ENCODE results near the gene PARD6B.
"Not testable (repeated sequence)": the region's sequence is repeated elsewhere in the genome, so short reads cannot be mapped to it uniquely, and the experiment has no call there.

PARD6B gene, protein sequence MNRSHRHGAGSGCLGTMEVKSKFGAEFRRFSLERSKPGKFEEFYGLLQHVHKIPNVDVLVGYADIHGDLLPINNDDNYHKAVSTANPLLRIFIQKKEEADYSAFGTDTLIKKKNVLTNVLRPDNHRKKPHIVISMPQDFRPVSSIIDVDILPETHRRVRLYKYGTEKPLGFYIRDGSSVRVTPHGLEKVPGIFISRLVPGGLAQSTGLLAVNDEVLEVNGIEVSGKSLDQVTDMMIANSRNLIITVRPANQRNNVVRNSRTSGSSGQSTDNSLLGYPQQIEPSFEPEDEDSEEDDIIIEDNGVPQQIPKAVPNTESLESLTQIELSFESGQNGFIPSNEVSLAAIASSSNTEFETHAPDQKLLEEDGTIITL

GRCh38 chr20:50731055-50731929 is at the start of gene PARD6B:
Gene PARD6B (plus strand): TSS chr20:50731580. CDS start chr20:50731787, 207 bp downstream.
- in situ Hi-C loops (cut with MboI; ENCODE audit: low sequenced_read_pairs) = loop anchor here (25.0 kb wide), 1 partner anchor 244 kb away; no protein-coding TSS in a partner anchor

DNA sequence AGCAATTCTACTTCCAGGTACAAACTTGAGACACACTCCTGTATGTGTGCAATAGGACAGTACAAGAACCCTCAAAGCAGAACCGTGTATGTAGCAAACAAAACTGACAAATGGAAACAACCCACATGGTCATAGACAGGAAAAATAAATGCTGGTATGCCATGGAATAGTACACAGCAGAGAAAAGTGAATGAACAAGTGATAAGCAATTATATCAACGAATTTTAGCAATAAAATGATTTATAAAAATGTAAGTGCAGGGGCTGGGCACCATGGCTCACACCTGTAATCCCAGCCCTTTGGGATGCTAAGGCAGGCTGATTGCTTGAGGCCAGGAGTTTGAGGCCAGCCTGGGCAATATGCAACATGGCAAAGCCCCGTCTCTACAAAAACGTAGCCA is 49.3 kb upstream of the PARD6B start:
- in situ Hi-C loops (cut with MboI; ENCODE audit: low sequenced_read_pairs) = no loop called here

- in situ Hi-C loops (cut with MboI; ENCODE audit: low sequenced_read_pairs) = no loop called here
Observed at GRCh38 chr20:50682947-50683530, 48.3 kb upstream of the PARD6B start.

GRCh38 chr20:50683570-50683969 is 47.8 kb upstream of the PARD6B start:
- in situ Hi-C loops (cut with MboI; ENCODE audit: low sequenced_read_pairs) = no loop called here

- in situ Hi-C loops (cut with MboI; ENCODE audit: low sequenced_read_pairs) = no loop called here
Observed at GRCh38 chr20:50686821-50687220, 44.6 kb upstream of the PARD6B start.

- in situ Hi-C loops (cut with MboI; ENCODE audit: low sequenced_read_pairs) = no loop called here
Observed at GRCh38 chr20:50688256-50688975, 43.0 kb upstream of the PARD6B start.

DNA sequence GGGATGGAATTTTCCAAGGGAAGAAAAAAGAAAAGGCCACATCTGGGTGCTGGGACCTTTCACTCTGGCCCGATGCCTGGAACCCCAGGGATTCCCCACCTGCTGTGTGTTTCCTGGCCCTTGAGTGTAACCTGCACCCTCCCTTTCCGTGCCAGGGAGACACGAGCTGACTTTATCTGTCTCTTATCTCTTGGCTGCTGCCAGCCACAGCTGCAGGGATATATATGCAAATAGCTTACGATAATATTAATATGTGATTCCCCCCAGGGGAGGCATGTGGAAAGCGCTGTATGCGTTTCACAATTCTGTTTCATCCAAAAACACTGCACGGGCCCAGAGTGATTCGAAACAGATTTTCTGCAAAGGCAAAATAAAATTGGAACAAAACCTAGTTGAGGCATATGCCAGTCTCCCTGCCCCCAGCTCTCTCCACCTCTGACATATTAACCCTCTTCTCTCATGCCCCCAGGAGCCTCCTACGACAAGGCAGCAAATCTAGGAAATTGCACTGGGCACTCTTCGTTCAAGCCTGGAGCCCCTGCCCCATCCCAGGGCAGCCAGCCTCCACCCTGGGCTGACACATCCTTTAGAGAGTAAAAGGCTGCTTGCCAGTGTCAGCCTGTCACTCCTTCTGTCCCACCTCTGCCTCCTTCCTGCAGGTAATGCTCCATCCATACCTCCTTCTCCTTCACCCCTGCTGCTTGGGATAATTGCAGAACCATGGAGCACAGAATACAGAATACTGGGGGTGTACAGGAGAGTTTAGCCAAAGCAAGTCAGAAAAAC is 41.3 kb upstream of the PARD6B start:
- in situ Hi-C loops (cut with MboI; ENCODE audit: low sequenced_read_pairs) = no loop called here

DNA sequence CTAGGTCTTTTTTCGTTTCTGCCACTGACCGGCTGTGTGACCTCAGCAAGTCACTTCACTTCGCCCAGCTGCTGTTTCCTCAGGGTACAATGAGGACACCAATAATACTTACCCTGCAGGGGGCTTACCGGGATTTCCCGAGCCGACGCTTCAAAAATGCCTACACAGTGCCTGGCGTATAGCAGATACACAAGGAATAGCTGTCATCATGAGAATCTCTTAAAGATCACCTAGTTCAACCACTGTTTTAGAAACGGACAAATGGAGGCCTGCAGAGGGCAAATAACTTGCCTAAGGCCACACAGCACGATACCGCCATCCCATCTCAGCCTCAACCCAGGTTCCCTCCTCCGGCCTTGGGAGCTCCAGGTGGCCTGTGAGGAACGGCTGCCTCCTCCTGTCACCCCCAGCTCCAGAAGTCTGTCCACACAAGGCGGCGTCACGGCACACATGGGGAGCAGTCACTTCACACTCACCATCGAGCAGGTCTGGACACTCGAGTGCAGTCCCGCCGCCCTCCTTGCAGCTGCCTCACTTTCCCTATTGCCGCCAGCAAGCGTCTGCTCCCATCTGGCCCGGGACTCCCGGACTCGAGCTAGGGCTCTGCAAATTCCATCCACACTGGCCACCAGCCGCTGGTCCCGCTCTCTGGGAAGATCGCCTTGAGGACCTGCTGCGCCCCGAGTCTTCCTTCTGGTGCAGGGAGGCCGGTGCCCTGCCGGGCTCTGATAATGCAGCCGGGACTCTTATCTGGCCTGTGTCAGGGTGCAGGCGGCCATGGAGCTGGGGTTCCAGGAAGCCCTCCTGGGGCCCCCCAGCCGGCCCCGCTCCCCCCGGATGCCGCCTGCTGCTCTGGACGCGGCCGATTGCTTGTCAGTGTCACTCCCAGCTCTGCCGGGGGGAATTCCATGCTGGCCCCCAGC is 40.5 kb upstream of the PARD6B start, which contains the start of gene RIPOR3:
Gene RIPOR3, minus strand, starts transcription at position 893 of the 923 bp plus-strand sequence. Its CDS starts 414 bp downstream, at position 479.
- in situ Hi-C loops (cut with MboI; ENCODE audit: low sequenced_read_pairs) = no loop called here

DNA sequence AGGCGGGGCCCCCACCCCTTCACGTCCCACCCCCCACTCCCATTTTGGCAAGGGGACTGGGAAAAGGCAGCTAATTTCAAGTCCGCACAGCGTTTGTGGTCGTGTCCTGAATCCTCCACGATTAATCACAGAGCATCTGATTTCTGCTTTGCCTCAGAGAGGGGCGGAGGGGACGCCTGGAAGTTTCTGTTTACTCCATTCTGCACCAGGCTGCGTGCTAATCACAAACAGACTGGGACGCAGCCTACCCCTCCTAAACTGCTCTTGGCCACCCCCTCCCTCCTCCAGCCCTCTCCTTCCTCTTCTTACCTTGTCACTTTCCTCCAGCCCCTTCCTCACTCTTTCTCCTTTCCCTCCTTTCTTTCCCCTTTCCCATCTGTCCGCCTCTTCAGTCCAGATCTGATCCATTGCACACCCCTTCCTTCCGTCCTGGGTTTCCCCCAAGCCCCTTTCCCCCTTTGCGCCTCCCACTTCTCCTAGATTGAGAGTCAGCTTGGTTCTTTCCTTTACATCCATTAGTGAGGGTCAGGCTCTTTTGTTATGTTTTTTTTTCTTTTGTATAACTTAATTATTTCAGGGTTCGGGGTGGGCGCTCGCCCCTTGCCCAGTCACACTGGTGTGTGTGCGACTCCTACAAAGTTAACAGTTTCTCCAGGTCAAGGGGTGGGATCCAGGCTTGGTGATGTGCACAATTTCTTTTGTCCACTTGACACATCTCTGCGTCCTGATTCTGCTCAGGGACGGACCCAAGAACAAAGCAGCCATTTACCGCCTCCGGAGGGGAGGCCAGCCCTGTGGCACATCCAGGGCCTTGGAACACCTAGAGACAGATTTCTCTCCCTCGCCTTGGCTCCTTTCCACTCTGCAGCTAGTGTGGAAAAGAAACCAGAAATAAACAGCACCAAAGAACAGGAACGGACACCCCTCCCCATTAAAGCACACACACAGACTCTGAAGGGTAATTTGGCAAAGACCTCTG is 39.5 kb upstream of the PARD6B start:
- in situ Hi-C loops (cut with MboI; ENCODE audit: low sequenced_read_pairs) = no loop called here

DNA sequence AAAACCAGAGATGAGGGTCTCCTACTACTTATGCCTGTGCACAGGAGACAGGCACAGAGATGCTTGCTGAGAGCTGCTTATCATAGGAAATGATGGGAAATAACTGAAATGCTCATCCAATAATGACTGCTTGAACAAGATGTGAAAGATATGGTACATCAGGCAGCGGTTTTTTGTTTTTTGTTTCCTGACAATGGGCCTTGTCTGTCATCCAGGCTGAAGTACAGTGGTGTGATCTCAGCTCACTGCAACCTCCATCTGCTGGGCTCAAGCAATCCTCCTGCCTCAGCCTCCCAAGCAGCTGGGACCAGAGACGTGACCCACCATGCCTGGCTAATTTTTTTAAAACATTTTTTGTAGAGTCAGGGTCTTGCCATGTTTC is 38.8 kb upstream of the PARD6B start:
- in situ Hi-C loops (cut with MboI; ENCODE audit: low sequenced_read_pairs) = no loop called here

GRCh38 chr20:50693001-50693400 is 38.4 kb upstream of the PARD6B start:
- in situ Hi-C loops (cut with MboI; ENCODE audit: low sequenced_read_pairs) = no loop called here

GRCh38 chr20:50694379-50695134 is 36.8 kb upstream of the PARD6B start:
- in situ Hi-C loops (cut with MboI; ENCODE audit: low sequenced_read_pairs) = no loop called here

DNA sequence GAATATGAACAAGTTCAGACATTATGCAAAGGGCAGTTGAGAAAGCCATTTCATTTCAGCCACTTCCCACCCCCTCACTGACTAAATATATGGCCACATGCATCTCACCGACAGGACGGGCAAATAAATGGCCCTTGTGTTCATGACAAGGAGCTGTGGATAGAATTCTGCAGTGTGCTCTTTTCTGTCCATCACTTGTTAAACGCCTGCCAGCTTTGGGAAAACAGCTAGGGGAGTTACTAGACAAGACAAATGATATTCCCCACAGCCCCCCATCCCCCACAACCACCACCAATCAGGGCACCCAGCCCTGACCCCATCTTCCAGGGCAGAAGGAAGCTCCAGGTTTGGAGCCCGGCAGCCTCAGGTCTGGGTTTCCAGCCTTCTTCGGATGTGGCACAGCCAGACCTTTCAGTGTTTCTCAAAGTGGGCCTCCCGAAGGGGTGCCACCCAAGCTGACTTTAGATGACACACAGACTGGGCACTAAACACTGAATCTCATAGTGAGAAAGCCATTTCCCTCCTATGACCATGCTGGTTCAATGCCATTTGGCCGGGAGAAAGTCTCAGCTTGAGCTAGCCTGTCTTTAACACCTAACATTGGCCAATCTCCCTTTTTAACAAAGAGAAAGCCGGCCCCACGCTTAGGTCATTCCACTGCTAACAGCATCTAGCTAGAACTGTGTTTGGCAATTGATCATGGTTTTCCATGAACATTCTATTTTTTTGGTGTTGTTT is 36.1 kb upstream of the PARD6B start:
- in situ Hi-C loops (cut with MboI; ENCODE audit: low sequenced_read_pairs) = no loop called here

- in situ Hi-C loops (cut with MboI; ENCODE audit: low sequenced_read_pairs) = not testable (repeated sequence)
Observed at GRCh38 chr20:50698255-50698654, 33.1 kb upstream of the PARD6B start.

DNA sequence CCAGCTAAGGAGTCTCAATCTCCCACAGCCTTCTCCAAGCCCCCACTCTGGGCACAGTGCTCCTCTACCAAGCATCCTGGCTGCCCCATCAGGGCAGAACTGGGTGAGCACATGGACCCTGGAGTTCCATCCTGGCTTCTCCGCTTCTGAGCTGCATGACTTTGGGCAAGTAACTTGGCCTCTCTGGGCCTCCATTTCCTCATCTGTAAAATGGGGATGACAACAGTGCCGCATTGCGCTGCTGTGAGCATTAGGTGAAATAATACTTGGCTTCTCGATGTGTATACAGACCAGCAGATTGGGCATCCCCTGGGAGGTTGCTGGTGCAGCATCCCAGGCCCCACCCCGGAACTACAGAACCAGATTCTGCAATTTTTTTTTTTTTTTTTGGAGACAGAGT is 31.7 kb upstream of the PARD6B start:
- in situ Hi-C loops (cut with MboI; ENCODE audit: low sequenced_read_pairs) = no loop called here

Data from HL-60/S4 treated with phorbol 12-myristate 13-acetate at 8.2 ng/mL for 4 days and 3 days (cell line).